ENCODE results near the gene RTN4RL2. TPM values are rescaled to one million over a fixed set of nuclear protein-coding genes. Genes with fewer than 3 reads are reported as not detected.

RTN4RL2 gene
- total and polyA plus RNA-seq, 9 of the 15 experiments (the other 6 are each of a cell fraction or from before 2014, with no cell fraction given) = 0.06 to 1.9 (median 0.34) TPM; not detected in 4

GRCh38 chr11:57480409-57481137 is 20.2 kb downstream of the RTN4RL2 start (continued):
- TF ChIP-seq, protein P1, sequence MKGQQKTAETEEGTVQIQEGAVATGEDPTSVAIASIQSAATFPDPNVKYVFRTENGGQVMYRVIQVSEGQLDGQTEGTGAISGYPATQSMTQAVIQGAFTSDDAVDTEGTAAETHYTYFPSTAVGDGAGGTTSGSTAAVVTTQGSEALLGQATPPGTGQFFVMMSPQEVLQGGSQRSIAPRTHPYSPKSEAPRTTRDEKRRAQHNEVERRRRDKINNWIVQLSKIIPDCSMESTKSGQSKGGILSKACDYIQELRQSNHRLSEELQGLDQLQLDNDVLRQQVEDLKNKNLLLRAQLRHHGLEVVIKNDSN (CRISPR knock-in tag; IDR thresholded peaks at IDR 0.05) = no peak
- TF ChIP-seq RFX5 (IDR thresholded peaks at IDR 0.05; ENCODE audit: low read depth, low read length) (no peak), KAT8 (IDR thresholded peaks at IDR 0.05; ENCODE audit: low read depth) (no peak), ETS2 (tag; IDR thresholded peaks at IDR 0.05; ENCODE audit: borderline replicate concordance, poor library complexity, severe bottlenecking) (no peak), BRF1 (IDR thresholded peaks at IDR 0.05; ENCODE audit: borderline replicate concordance, extremely low read depth, insufficient read length) (no peak), ZNF586 (CRISPR knock-in tag; conservative IDR thresholded peaks at IDR 0.05) (no peak), CHD4 (IDR thresholded peaks at IDR 0.05; ENCODE audit: insufficient read depth, insufficient replicate concordance, low read depth, low read length, poor library complexity, severe bottlenecking) (peak; percentile 81), EHMT2 (IDR thresholded peaks at IDR 0.05) (no peak), ZNF174 (CRISPR knock-in tag; IDR thresholded peaks at IDR 0.05) (no peak), ZNF695 (CRISPR knock-in tag; IDR thresholded peaks at IDR 0.05) (no peak), GATAD2B (IDR thresholded peaks at IDR 0.05; ENCODE audit: borderline replicate concordance) (no peak), HDAC2 (IDR thresholded peaks at IDR 0.05) (peak; percentile 74; the same call in 1 of the 2 replicates), MEIS2 (IDR thresholded peaks at IDR 0.05; ENCODE audit: partially characterized antibody) (no peak), CC2D1A (IDR thresholded peaks at IDR 0.05) (no peak), POLR2H (tag; IDR thresholded peaks at IDR 0.05; ENCODE audit: low read depth) (no peak), RAD21 (CRISPR knock-in tag; conservative IDR thresholded peaks at IDR 0.05 in 1 of 2, IDR thresholded peaks at IDR 0.05 in 1 of 2) (peak; percentile 74 to 77), SMC3 (conservative IDR thresholded peaks at IDR 0.05; ENCODE audit: insufficient read depth, low read depth, low read length) (peak; percentile 56), NR2C1 (IDR thresholded peaks at IDR 0.05) (no peak), NR2C1 (tag; IDR thresholded peaks at IDR 0.05) (no peak)
- TF ChIP-seq, protein P2, sequence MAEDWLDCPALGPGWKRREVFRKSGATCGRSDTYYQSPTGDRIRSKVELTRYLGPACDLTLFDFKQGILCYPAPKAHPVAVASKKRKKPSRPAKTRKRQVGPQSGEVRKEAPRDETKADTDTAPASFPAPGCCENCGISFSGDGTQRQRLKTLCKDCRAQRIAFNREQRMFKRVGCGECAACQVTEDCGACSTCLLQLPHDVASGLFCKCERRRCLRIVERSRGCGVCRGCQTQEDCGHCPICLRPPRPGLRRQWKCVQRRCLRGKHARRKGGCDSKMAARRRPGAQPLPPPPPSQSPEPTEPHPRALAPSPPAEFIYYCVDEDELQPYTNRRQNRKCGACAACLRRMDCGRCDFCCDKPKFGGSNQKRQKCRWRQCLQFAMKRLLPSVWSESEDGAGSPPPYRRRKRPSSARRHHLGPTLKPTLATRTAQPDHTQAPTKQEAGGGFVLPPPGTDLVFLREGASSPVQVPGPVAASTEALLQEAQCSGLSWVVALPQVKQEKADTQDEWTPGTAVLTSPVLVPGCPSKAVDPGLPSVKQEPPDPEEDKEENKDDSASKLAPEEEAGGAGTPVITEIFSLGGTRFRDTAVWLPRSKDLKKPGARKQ (CRISPR knock-in tag; IDR thresholded peaks at IDR 0.05) = no peak
- TF ChIP-seq, protein P3, sequence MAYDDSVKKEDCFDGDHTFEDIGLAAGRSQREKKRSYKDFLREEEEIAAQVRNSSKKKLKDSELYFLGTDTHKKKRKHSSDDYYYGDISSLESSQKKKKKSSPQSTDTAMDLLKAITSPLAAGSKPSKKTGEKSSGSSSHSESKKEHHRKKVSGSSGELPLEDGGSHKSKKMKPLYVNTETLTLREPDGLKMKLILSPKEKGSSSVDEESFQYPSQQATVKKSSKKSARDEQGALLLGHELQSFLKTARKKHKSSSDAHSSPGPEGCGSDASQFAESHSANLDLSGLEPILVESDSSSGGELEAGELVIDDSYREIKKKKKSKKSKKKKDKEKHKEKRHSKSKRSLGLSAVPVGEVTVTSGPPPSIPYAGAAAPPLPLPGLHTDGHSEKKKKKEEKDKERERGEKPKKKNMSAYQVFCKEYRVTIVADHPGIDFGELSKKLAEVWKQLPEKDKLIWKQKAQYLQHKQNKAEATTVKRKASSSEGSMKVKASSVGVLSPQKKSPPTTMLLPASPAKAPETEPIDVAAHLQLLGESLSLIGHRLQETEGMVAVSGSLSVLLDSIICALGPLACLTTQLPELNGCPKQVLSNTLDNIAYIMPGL (CRISPR knock-in tag; IDR thresholded peaks at IDR 0.05) = no peak
- TF ChIP-seq, protein P4, sequence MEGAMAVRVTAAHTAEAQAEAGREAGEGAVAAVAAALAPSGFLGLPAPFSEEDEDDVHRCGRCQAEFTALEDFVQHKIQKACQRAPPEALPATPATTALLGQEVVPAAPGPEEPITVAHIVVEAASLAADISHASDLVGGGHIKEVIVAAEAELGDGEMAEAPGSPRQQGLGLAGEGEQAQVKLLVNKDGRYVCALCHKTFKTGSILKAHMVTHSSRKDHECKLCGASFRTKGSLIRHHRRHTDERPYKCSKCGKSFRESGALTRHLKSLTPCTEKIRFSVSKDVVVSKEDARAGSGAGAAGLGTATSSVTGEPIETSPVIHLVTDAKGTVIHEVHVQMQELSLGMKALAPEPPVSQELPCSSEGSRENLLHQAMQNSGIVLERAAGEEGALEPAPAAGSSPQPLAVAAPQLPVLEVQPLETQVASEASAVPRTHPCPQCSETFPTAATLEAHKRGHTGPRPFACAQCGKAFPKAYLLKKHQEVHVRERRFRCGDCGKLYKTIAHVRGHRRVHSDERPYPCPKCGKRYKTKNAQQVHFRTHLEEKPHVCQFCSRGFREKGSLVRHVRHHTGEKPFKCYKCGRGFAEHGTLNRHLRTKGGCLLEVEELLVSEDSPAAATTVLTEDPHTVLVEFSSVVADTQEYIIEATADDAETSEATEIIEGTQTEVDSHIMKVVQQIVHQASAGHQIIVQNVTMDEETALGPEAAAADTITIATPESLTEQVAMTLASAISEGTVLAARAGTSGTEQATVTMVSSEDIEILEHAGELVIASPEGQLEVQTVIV (CRISPR knock-in tag; IDR thresholded peaks at IDR 0.05; ENCODE audit: borderline replicate concordance) = no peak
